ENCODE data around the gene HNRNPUL1.

- no peak for TF ChIP-seq CTCF (IDR thresholded peaks at IDR 0.05)
- TF ChIP-seq EZH2 (IDR thresholded peaks at IDR 0.05): no peak
These were observed 75.8 kb downstream of the HNRNPUL1 start for GRCh38 chr19:41339936-41340335.
